MM.1S (cell line): ENCODE results near the gene DRG2.

Experiments used
- DNase-seq: peaks from one replicate; pipeline ENCODE4 v3.0.0-alpha.2; 2015
- H2AFZ ChIP-seq: fragments of 300-600 bp; sonication (generic); 2 replicates; pipeline ENCODE4 v1.6.0; 2016; ENCODE audit warnings: antibody characterized with exemption, low read length
- H3F3A ChIP-seq: fragments of 300-600 bp; sonication (generic); 2 replicates; pipeline ENCODE4 v1.6.1; 2016; ENCODE audit warnings: mild to moderate bottlenecking, antibody characterized with exemption, low read length, moderate library complexity, mixed read lengths; ENCODE audit not compliant: insufficient read depth
- H3K27ac ChIP-seq: fragments of 300-600 bp; sonication (generic); 2 replicates; pipeline ENCODE4 v1.5.1; 2016; ENCODE audit warnings: mild to moderate bottlenecking, low read length
- H3K27me3 ChIP-seq: fragments of 300-600 bp; sonication (generic); replicated peaks from 2 replicates; pipeline ENCODE4 v1.6.0; 2016; ENCODE audit warnings: low read length; ENCODE audit not compliant: insufficient read depth
- H3K36me3 ChIP-seq: fragments of 300-600 bp; sonication (generic); replicated peaks from 2 replicates; pipeline ENCODE4 v1.6.1; 2016; ENCODE audit warnings: mild to moderate bottlenecking, low read length, mixed read lengths; ENCODE audit not compliant: insufficient read depth
- H3K4me1 ChIP-seq: fragments of 300-600 bp; sonication (generic); 2 replicates; pipeline ENCODE4 v1.6.1; 2016; ENCODE audit warnings: low read length, mixed read lengths
- H3K4me2 ChIP-seq: fragments of 300-600 bp; sonication (generic); 2 replicates; pipeline ENCODE4 v1.6.0; 2016; ENCODE audit warnings: low read depth, low read length
- H3K4me3 ChIP-seq: fragments of 300-600 bp; sonication (generic); 2 replicates; pipeline ENCODE4 v1.5.1; 2016; ENCODE audit warnings: low read length, mixed read lengths
- H3K79me2 ChIP-seq: fragments of 300-600 bp; sonication (generic); 2 replicates; pipeline ENCODE4 v1.6.1; 2016; ENCODE audit warnings: mixed run types, low read length, mixed read lengths
- H3K9ac ChIP-seq: fragments of 300-600 bp; sonication (generic); 2 replicates; pipeline ENCODE4 v1.6.1; 2016; ENCODE audit warnings: low read length, mixed read lengths
- H3K9me2 ChIP-seq: fragments of 300-600 bp; sonication (generic); replicated peaks from 2 replicates; pipeline ENCODE4 v1.6.1; 2016; ENCODE audit warnings: mild to moderate bottlenecking, low read length, mixed read lengths; ENCODE audit not compliant: insufficient read depth
- H3K9me3 ChIP-seq: fragments of 300-600 bp; sonication (generic); replicated peaks from 2 replicates; pipeline ENCODE4 v1.6.1; 2016; ENCODE audit warnings: mild to moderate bottlenecking, low read length, mixed read lengths; ENCODE audit not compliant: insufficient read depth
- H4K20me1 ChIP-seq: fragments of 300-600 bp; sonication (generic); 2 replicates; pipeline ENCODE4 v1.6.1; 2016; ENCODE audit warnings: mild to moderate bottlenecking, low read length, moderate library complexity, mixed read lengths; ENCODE audit not compliant: insufficient read depth
- CTCF ChIP-seq: fragments of 300-600 bp; sonication (generic); IDR thresholded peaks from 2 replicates; pipeline ENCODE4 v1.5.1; 2016; ENCODE audit warnings: antibody characterized with exemption, low read length, mixed read lengths
- EZH2 ChIP-seq: fragments of 300-600 bp; sonication (generic); optimal IDR thresholded peaks from 2 replicates; pipeline ENCODE3; 2017; ENCODE audit warnings: low read depth, mild to moderate bottlenecking, antibody characterized with exemption, low read length, mixed read lengths
- EZH2phosphoT487 ChIP-seq: fragments of 300-600 bp; sonication (generic); IDR thresholded peaks from 2 replicates; pipeline ENCODE4 v1.6.1; 2018; ENCODE audit warnings: antibody characterized with exemption, low read length

The DRG2 gene

GRCh38 chr17:18146259-18146658, 58.5 kb downstream of the DRG2 start:
- Histone ChIP-seq H3K4me2 (no peak overlapping the region), H3K9me2 (no peaks in the 10 kb centered on the region), H4K20me1 (no peaks in the 10 kb centered on the region), H3K9me3 (no peaks in the 10 kb centered on the region), H3F3A (no peaks in the 10 kb centered on the region), H3K9ac (no peak overlapping the region), H3K4me3 (no peak overlapping the region), H3K27me3 (no peaks in the 10 kb centered on the region), H3K79me2 (no peaks in the 10 kb centered on the region), H3K4me1 (no peaks in the 10 kb centered on the region), H2AFZ (no peak overlapping the region), H3K27ac (no peak overlapping the region), H3K36me3 (no peaks in the 10 kb centered on the region)
- TF ChIP-seq CTCF (no peak), EZH2 (no peak), EZH2phosphoT487 (no peak)
- no peak for DNase-seq

- Histone ChIP-seq H3K9ac (no peak overlapping the region), H3K4me3 (no peak overlapping the region), H3F3A (no peaks in the 10 kb centered on the region), H3K27ac (no peak overlapping the region), H3K4me1 (no peaks in the 10 kb centered on the region), H4K20me1 (no peaks in the 10 kb centered on the region), H2AFZ (no peak overlapping the region), H3K4me2 (no peak overlapping the region), H3K79me2 (no peaks in the 10 kb centered on the region), H3K9me3 (no peaks in the 10 kb centered on the region), H3K9me2 (no peaks in the 10 kb centered on the region), H3K36me3 (no peaks in the 10 kb centered on the region), H3K27me3 (no peaks in the 10 kb centered on the region)
- DNase-seq: no peak
- TF ChIP-seq CTCF (no peak), EZH2 (no peak), EZH2phosphoT487 (no peak)
Observed at GRCh38 chr17:18146980-18147379, 59.2 kb downstream of the DRG2 start.

GRCh38 chr17:18148586-18148985, 60.8 kb downstream of the DRG2 start:
- no peaks in the 10 kb centered on the region for H3K27me3 ChIP-seq
- no peak overlapping the region for H3K4me3 ChIP-seq
- no peak overlapping the region for H3K9ac ChIP-seq
- no peak overlapping the region for H2AFZ ChIP-seq
- H3K9me3 ChIP-seq: no peaks in the 10 kb centered on the region
- no peak for TF ChIP-seq EZH2phosphoT487
- no peak for TF ChIP-seq EZH2
- no peak for TF ChIP-seq CTCF
- no peaks in the 10 kb centered on the region for H3K4me1 ChIP-seq
- no peak overlapping the region for H3K27ac ChIP-seq
- H3K36me3 ChIP-seq: no peaks in the 10 kb centered on the region
- no peaks in the 10 kb centered on the region for H4K20me1 ChIP-seq
- H3K4me2 ChIP-seq: no peak overlapping the region
- no peaks in the 10 kb centered on the region for H3K79me2 ChIP-seq
- no peaks in the 10 kb centered on the region for H3F3A ChIP-seq
- H3K9me2 ChIP-seq: no peaks in the 10 kb centered on the region
- no peak for DNase-seq
